Vagina (tissue), 2 donors: ENCODE measurements around the gene CUBN.

ENCODE experiments used
- POLR2A ChIP-seq, 2 donors: fragments of 450-650 bp; IDR thresholded peaks; one replicate each; pipeline ENCODE4 v1.6.1; 2017; ENCODE audit warnings: antibody characterized with exemption in 2 of 2, mild to moderate bottlenecking in 2 of 2, moderate library complexity in 2 of 2
- TF ChIP-seq, protein P1 (sequence below), 3 experiments: fragments of 450-650 bp in 2 of 3; fragments of 200-600 bp in 1 of 3; sonication (generic) in 1 of 3; IDR thresholded peaks; one replicate each; pipeline ENCODE4 v1.5.1; 2017 to 2019; ENCODE audit warnings: antibody characterized with exemption in 3 of 3, mild to moderate bottlenecking in 2 of 3, moderate library complexity in 2 of 3

DNA sequence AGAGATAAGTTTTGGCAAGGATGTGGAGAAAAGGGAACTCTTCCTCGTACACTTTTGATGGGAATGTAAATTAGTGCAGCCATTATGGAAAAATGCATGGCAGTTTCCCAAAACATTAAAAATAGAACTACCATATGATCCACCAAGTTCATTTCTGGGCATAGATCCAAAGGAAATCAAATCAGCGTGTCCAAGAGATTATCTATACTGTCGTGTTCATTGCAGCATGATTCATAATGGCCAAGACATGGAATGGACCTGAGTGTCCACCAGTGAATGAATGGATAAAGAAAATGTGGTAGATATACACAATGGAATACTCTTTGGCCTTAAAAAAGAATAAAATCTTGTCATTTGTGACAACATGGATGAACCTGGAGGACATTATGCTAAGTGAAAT is 242.0 kb downstream of the CUBN start:
- TF ChIP-seq, protein P1, sequence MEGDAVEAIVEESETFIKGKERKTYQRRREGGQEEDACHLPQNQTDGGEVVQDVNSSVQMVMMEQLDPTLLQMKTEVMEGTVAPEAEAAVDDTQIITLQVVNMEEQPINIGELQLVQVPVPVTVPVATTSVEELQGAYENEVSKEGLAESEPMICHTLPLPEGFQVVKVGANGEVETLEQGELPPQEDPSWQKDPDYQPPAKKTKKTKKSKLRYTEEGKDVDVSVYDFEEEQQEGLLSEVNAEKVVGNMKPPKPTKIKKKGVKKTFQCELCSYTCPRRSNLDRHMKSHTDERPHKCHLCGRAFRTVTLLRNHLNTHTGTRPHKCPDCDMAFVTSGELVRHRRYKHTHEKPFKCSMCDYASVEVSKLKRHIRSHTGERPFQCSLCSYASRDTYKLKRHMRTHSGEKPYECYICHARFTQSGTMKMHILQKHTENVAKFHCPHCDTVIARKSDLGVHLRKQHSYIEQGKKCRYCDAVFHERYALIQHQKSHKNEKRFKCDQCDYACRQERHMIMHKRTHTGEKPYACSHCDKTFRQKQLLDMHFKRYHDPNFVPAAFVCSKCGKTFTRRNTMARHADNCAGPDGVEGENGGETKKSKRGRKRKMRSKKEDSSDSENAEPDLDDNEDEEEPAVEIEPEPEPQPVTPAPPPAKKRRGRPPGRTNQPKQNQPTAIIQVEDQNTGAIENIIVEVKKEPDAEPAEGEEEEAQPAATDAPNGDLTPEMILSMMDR (IDR thresholded peaks at IDR 0.05): no peak
- no peak for TF ChIP-seq POLR2A (IDR thresholded peaks at IDR 0.05)
